ENCODE data around the gene CFP. TPM values are rescaled to one million over a fixed set of nuclear protein-coding genes. Genes with fewer than 3 reads are reported as not detected.

Gene CFP
- polyA plus RNA-seq, 1 donor from 2014 or later: 4.8 TPM

DNA sequence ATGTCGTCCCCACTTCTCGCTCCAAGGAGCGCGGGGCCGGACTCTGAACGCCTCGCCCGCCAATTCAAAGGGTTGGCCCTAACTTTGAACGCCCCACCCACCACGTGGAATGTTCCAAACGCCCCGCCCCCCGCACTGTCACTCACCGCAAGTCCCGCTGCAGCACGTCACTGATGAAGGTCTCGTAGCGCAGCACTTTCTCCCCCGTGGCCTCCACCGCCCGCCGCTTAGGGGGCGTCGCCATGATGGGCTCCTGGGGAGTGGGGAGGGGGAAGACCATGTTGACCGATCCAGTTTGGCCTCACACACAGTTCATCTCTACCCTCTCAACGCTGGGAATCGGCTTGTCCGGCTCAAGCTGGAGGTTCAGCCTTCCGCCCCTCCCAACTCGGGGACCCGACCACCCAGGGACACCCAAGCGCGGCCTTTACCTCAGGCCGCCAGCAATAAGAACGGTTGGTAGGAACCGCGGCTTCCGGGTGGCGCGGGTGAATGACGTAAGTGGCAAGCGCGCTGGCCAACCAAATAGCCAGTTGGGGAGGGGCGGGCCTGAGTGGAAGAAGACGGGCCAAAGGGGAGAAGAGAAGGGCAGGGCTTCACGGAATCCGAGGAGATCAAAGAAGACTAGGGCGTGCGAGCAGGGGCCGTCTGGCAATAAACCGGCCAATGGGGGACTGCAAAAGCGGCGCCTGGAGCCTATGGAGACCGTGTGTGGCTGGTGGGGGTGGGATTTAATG, 29.1 kb upstream of the CFP start, which contains the start of gene UXT:
UXT (minus strand) TSS at position 497 of the 737 bp plus-strand sequence; CDS start at position 244, 253 bp downstream.
- H4K20me1 ChIP-seq (ENCODE audit: insufficient read depth): no peaks in the 10 kb centered on the region
- no peaks in the 10 kb centered on the region for H3F3A ChIP-seq (ENCODE audit: insufficient read depth, low read length, poor library complexity, severe bottlenecking)
- H3K4me3 ChIP-seq (ENCODE audit: low read length): peak within 1 kb of the TSS; percentile 77
- peak within 1 kb of the TSS; percentile 82 for H3K27ac ChIP-seq (ENCODE audit: low read length)
- peak within 1 kb of the TSS; percentile 65 for H2AFZ ChIP-seq (ENCODE audit: low read depth, low read length)
- peak within 1 kb of the TSS; percentile 83 for H3K9ac ChIP-seq (ENCODE audit: low read length)
- no peaks in the 10 kb centered on the region for H3K79me2 ChIP-seq (replicated peaks; ENCODE audit: insufficient read depth, low read length)
- TF ChIP-seq SMC3 (conservative IDR thresholded peaks at IDR 0.05; ENCODE audit: poor library complexity): peak; percentile 26
- TF ChIP-seq, protein P1, sequence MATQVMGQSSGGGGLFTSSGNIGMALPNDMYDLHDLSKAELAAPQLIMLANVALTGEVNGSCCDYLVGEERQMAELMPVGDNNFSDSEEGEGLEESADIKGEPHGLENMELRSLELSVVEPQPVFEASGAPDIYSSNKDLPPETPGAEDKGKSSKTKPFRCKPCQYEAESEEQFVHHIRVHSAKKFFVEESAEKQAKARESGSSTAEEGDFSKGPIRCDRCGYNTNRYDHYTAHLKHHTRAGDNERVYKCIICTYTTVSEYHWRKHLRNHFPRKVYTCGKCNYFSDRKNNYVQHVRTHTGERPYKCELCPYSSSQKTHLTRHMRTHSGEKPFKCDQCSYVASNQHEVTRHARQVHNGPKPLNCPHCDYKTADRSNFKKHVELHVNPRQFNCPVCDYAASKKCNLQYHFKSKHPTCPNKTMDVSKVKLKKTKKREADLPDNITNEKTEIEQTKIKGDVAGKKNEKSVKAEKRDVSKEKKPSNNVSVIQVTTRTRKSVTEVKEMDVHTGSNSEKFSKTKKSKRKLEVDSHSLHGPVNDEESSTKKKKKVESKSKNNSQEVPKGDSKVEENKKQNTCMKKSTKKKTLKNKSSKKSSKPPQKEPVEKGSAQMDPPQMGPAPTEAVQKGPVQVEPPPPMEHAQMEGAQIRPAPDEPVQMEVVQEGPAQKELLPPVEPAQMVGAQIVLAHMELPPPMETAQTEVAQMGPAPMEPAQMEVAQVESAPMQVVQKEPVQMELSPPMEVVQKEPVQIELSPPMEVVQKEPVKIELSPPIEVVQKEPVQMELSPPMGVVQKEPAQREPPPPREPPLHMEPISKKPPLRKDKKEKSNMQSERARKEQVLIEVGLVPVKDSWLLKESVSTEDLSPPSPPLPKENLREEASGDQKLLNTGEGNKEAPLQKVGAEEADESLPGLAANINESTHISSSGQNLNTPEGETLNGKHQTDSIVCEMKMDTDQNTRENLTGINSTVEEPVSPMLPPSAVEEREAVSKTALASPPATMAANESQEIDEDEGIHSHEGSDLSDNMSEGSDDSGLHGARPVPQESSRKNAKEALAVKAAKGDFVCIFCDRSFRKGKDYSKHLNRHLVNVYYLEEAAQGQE (IDR thresholded peaks at IDR 0.05; ENCODE audit: borderline replicate concordance): no peak
- TF ChIP-seq TAF1 (IDR thresholded peaks at IDR 0.05; ENCODE audit: low read depth): peak; percentile 33
- no peak for TF ChIP-seq EZH2 (IDR thresholded peaks at IDR 0.05; ENCODE audit: borderline replicate concordance, insufficient read depth, low read length, poor library complexity, severe bottlenecking)
- peak; percentile 80 for TF ChIP-seq MXI1 (conservative IDR thresholded peaks at IDR 0.05; ENCODE audit: poor library complexity, severe bottlenecking)
- peak; percentile 22 for TF ChIP-seq RAD21 (conservative IDR thresholded peaks at IDR 0.05)
- TF ChIP-seq, protein P2, sequence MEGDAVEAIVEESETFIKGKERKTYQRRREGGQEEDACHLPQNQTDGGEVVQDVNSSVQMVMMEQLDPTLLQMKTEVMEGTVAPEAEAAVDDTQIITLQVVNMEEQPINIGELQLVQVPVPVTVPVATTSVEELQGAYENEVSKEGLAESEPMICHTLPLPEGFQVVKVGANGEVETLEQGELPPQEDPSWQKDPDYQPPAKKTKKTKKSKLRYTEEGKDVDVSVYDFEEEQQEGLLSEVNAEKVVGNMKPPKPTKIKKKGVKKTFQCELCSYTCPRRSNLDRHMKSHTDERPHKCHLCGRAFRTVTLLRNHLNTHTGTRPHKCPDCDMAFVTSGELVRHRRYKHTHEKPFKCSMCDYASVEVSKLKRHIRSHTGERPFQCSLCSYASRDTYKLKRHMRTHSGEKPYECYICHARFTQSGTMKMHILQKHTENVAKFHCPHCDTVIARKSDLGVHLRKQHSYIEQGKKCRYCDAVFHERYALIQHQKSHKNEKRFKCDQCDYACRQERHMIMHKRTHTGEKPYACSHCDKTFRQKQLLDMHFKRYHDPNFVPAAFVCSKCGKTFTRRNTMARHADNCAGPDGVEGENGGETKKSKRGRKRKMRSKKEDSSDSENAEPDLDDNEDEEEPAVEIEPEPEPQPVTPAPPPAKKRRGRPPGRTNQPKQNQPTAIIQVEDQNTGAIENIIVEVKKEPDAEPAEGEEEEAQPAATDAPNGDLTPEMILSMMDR (IDR thresholded peaks at IDR 0.05; ENCODE audit: poor library complexity, severe bottlenecking): no peak
- TF ChIP-seq EP300 (conservative IDR thresholded peaks at IDR 0.05; ENCODE audit: poor library complexity, severe bottlenecking): peak; percentile 48
- no peak for TF ChIP-seq POLR2AphosphoS5 (IDR thresholded peaks at IDR 0.05)
- H3K27me3 ChIP-seq (ENCODE audit: insufficient read depth, low read depth, low read length): no peaks in the 10 kb centered on the region
- no peaks in the 10 kb centered on the region for H3K36me3 ChIP-seq (ENCODE audit: insufficient read depth, low read length)
- no peaks in the 10 kb centered on the region for H3K9me3 ChIP-seq (ENCODE audit: low read length)
- no peaks in the 10 kb centered on the region for H3K9me2 ChIP-seq (ENCODE audit: insufficient read depth, low read length)
- peak within 1 kb of the TSS; percentile 48 for H3K4me2 ChIP-seq (ENCODE audit: low read length)

DNA sequence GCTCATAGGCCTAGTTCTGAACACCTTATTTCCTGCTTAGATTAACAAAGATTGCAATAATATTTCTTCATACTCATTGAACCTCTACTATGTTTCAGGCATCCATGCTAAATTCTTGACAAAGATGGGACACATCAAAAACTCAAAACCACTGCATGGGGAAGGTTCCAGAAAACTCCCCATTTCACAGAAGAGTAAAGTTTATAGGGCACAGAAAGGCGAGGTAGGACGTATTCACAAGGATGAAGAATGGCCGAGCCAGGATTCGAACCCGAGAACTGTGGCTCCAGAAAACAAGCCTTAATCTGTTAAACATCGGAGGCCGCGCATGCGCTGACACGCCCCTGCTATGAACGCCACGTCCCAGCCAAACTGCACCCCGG, 28.6 kb upstream of the CFP start:
- peak overlapping the region; percentile 77 for H3K4me3 ChIP-seq (ENCODE audit: low read length)
- peak overlapping the region; percentile 48 for H3K4me2 ChIP-seq (ENCODE audit: low read length)
- no peaks in the 10 kb centered on the region for H3K9me3 ChIP-seq (ENCODE audit: low read length)
- H3F3A ChIP-seq (ENCODE audit: insufficient read depth, low read length, poor library complexity, severe bottlenecking): no peaks in the 10 kb centered on the region
- TF ChIP-seq EZH2 (IDR thresholded peaks at IDR 0.05; ENCODE audit: borderline replicate concordance, insufficient read depth, low read length, poor library complexity, severe bottlenecking): no peak
- no peak for TF ChIP-seq TAF1 (IDR thresholded peaks at IDR 0.05; ENCODE audit: low read depth)
- TF ChIP-seq, protein P1 (IDR thresholded peaks at IDR 0.05; ENCODE audit: borderline replicate concordance): no peak
- TF ChIP-seq POLR2AphosphoS5 (IDR thresholded peaks at IDR 0.05): no peak
- TF ChIP-seq SMC3 (conservative IDR thresholded peaks at IDR 0.05; ENCODE audit: poor library complexity): no peak
- no peaks in the 10 kb centered on the region for H3K27me3 ChIP-seq (ENCODE audit: insufficient read depth, low read depth, low read length)
- H3K9ac ChIP-seq (ENCODE audit: low read length): peak overlapping the region; percentile 83
- H3K9me2 ChIP-seq (ENCODE audit: insufficient read depth, low read length): no peaks in the 10 kb centered on the region
- H4K20me1 ChIP-seq (ENCODE audit: insufficient read depth): no peaks in the 10 kb centered on the region
- peak overlapping the region; percentile 65 for H2AFZ ChIP-seq (ENCODE audit: low read depth, low read length)
- peak overlapping the region; percentile 82 for H3K27ac ChIP-seq (ENCODE audit: low read length)
- no peaks in the 10 kb centered on the region for H3K79me2 ChIP-seq (replicated peaks; ENCODE audit: insufficient read depth, low read length)
- no peaks in the 10 kb centered on the region for H3K36me3 ChIP-seq (ENCODE audit: insufficient read depth, low read length)
